HepG2 (cell line): ENCODE results near the gene NOB1. TPM values are rescaled to one million over a fixed set of nuclear protein-coding genes. Genes with fewer than 3 reads are reported as not detected.
A peak's percentile ranks its signal among the peaks of the same experiment; 100 is the strongest.

Experiments
- ATRX ChIP-seq: sonication (generic); formaldehyde crosslinking; IDR thresholded peaks from 2 replicates; pipeline ENCODE4 v1.4.0; 2020; ENCODE audit warnings: missing genetic modification reagents, borderline replicate concordance
- CAMTA2 ChIP-seq: sonication (generic); formaldehyde crosslinking; IDR thresholded peaks from 2 replicates; pipeline ENCODE4 v1.4.0; 2020; ENCODE audit warnings: mild to moderate bottlenecking, missing genetic modification reagents, borderline replicate concordance
- EHMT2 ChIP-seq: fragments of 200-600 bp; sonication (generic); IDR thresholded peaks from 2 replicates; pipeline ENCODE4 v1.7.0; 2017; ENCODE audit warnings: antibody characterized with exemption, low read depth, low read length, borderline replicate concordance
- FOXO4 ChIP-seq: sonication (generic); formaldehyde crosslinking; conservative IDR thresholded peaks from 2 replicates; pipeline ENCODE4 v1.8.1; 2023; ENCODE audit warnings: missing genetic modification reagents
- GATA4 ChIP-seq: sonication (generic); IDR thresholded peaks from 2 replicates; pipeline ENCODE4 v1.6.1; 2016; ENCODE audit warnings: antibody characterized with exemption, low read depth, borderline replicate concordance
- KLF6 ChIP-seq: IDR thresholded peaks from 2 replicates; pipeline ENCODE4 v1.8.0; 2016; ENCODE audit warnings: missing biosample characterization, missing genetic modification reagents
- MIER2 ChIP-seq: IDR thresholded peaks from 2 replicates; pipeline ENCODE4 v1.6.1; 2016; ENCODE audit warnings: missing biosample characterization, missing genetic modification reagents
- NCOA2 ChIP-seq: sonication (generic); formaldehyde crosslinking; IDR thresholded peaks from 2 replicates; pipeline ENCODE4 v1.8.0; 2022; ENCODE audit warnings: inconsistent platforms
- RBM22 ChIP-seq: fragments of 200-400 bp; formaldehyde crosslinking; optimal IDR thresholded peaks from 2 replicates; pipeline ENCODE3; 2017; ENCODE audit warnings: mild to moderate bottlenecking, low read length, moderate library complexity
- RXRB ChIP-seq: IDR thresholded peaks from 2 replicates; pipeline ENCODE4 v1.6.1; 2016; ENCODE audit warnings: borderline replicate concordance, missing genetic modification reagents, missing compliant biosample characterization
- SETDB1 ChIP-seq: sonication (generic); formaldehyde crosslinking; IDR thresholded peaks from 2 replicates; pipeline ENCODE4 v1.5.1; 2020; ENCODE audit warnings: missing genetic modification reagents, mild to moderate bottlenecking, borderline replicate concordance
- ZNF142 ChIP-seq: sonication (generic); formaldehyde crosslinking; IDR thresholded peaks from 2 replicates; pipeline ENCODE4 v1.4.0; 2020; ENCODE audit warnings: missing genetic modification reagents
- ZNF234 ChIP-seq: sonication (generic); formaldehyde crosslinking; conservative IDR thresholded peaks from 2 replicates; pipeline ENCODE4 v1.5.1; 2020; ENCODE audit warnings: mild to moderate bottlenecking, missing genetic modification reagents
- ZNF292 ChIP-seq: sonication (generic); formaldehyde crosslinking; IDR thresholded peaks from 2 replicates; pipeline ENCODE4 v1.8.1; 2022; ENCODE audit warnings: mild to moderate bottlenecking, low read depth, missing genetic modification reagents, borderline replicate concordance
- ZNF317 ChIP-seq: sonication (generic); formaldehyde crosslinking; IDR thresholded peaks from 2 replicates; pipeline ENCODE4 v1.5.0; 2020; ENCODE audit warnings: mild to moderate bottlenecking, missing genetic modification reagents
- ZNF570 ChIP-seq: sonication (generic); formaldehyde crosslinking; IDR thresholded peaks from 2 replicates; pipeline ENCODE4 v1.4.0; 2020; ENCODE audit warnings: mild to moderate bottlenecking, missing genetic modification reagents, borderline replicate concordance
- ZNF572 ChIP-seq: sonication (generic); formaldehyde crosslinking; IDR thresholded peaks from 2 replicates; pipeline ENCODE4 v1.5.1; 2020; ENCODE audit warnings: mild to moderate bottlenecking, missing genetic modification reagents
- ZNF674 ChIP-seq: sonication (generic); formaldehyde crosslinking; IDR thresholded peaks from 2 replicates; pipeline ENCODE4 v1.5.0; 2020; ENCODE audit warnings: low read depth, mild to moderate bottlenecking, missing genetic modification reagents
- polyA plus RNA-seq, 8 experiments: library from polyadenylated mRNA; depleted of rRNA in 3 of 8; stranded (reverse) in 7 of 8; unstranded in 1 of 8; fragments of >200 nt; fragmentation: Illumina TruSeq in 4 of 8; extraction: Trizol in 4 of 8; gene quantifications; 2 replicates each; pipeline versions ENCODE4 v1.2.1 to v1.2.3, GENCODE V29; 2011 to 2016; ENCODE audit warnings: low read depth in 4 of 8, missing spikeins in 1 of 8, mixed read lengths in 1 of 8; ENCODE audit not compliant: insufficient read depth in 1 of 8
- total RNA-seq, 5 experiments: library from RNA; depleted of rRNA; stranded (reverse); fragments of >200 nt; fragmentation: Illumina TruSeq; extraction: Trizol; gene quantifications; 2 replicates each; pipeline ENCODE4 v1.2.3, GENCODE V29; 2016; ENCODE audit warnings: low read depth in 1 of 5
- TF ChIP-seq, protein P1 (sequence below): sonication (generic); formaldehyde crosslinking; IDR thresholded peaks from 2 replicates; pipeline ENCODE4 v1.4.0; 2020; ENCODE audit warnings: missing genetic modification reagents, mild to moderate bottlenecking, borderline replicate concordance

NOB1 gene
- total and polyA plus RNA-seq, 2 of the 13 experiments (the other 11 are each of a cell fraction or from before 2014, with no cell fraction given), result 47.1 to 162 TPM

GRCh38 chr16:69761983-69762813 lies 7.5 kb upstream of the NOB1 start, which contains the start of gene WWP2 (continued):
- TF ChIP-seq FOXO4 (peak; percentile 74; the same call in 1 of the 2 replicates), KLF6 (CRISPR knock-in tag) (no peak; the same call in 1 of the 2 replicates), RXRB (peak; percentile 67; the same call in 1 of the 2 replicates), ZNF572 (CRISPR knock-in tag) (no peak), ZNF292 (no peak), CAMTA2 (CRISPR knock-in tag) (no peak; the same call in 1 of the 2 replicates), RBM22 (no peak), ZNF234 (0 out of 2 replicates have a peak, but pooled peaks have one; percentile 51), SETDB1 (CRISPR knock-in tag) (no peak), EHMT2 (no peak), ATRX (CRISPR knock-in tag) (no peak), ZNF674 (no peak), GATA4 (no peak), NCOA2 (peak; percentile 59; the same call in 1 of the 2 replicates), ZNF142 (peak; percentile 64; the same call in 1 of the 2 replicates), ZNF317 (CRISPR knock-in tag) (no peak), ZNF570 (CRISPR knock-in tag) (no peak), MIER2 (CRISPR knock-in tag) (no peak)
- TF ChIP-seq, protein P1, sequence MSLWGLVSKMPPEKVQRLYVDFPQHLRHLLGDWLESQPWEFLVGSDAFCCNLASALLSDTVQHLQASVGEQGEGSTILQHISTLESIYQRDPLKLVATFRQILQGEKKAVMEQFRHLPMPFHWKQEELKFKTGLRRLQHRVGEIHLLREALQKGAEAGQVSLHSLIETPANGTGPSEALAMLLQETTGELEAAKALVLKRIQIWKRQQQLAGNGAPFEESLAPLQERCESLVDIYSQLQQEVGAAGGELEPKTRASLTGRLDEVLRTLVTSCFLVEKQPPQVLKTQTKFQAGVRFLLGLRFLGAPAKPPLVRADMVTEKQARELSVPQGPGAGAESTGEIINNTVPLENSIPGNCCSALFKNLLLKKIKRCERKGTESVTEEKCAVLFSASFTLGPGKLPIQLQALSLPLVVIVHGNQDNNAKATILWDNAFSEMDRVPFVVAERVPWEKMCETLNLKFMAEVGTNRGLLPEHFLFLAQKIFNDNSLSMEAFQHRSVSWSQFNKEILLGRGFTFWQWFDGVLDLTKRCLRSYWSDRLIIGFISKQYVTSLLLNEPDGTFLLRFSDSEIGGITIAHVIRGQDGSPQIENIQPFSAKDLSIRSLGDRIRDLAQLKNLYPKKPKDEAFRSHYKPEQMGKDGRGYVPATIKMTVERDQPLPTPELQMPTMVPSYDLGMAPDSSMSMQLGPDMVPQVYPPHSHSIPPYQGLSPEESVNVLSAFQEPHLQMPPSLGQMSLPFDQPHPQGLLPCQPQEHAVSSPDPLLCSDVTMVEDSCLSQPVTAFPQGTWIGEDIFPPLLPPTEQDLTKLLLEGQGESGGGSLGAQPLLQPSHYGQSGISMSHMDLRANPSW (CRISPR knock-in tag), result 0 out of 2 replicates have a peak, but pooled peaks have one; percentile 47
